Measurements from ENCODE around the gene RTN4R.

Gene RTN4R

DNA sequence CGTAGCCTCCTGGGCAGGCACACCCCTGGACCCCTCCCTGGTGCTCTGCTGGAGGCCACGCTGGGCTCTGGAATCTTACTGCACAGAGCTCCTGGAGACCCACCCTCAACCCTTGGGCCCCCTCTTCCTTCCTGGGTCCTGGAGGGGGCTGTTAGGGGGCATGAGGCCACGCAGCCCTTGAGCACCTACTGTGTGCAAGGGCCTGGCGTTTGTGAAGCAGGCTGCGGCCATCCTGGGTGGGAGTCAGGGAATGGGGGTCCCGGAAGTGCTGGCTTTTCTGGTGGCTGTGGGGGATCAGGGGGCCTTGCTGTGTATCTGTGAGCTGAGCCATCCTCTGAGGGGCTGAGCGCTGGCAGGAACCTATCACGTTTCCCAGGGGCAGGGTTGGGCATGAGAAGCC is 76.3 kb downstream of the RTN4R start:
- TF ChIP-seq, protein P1, sequence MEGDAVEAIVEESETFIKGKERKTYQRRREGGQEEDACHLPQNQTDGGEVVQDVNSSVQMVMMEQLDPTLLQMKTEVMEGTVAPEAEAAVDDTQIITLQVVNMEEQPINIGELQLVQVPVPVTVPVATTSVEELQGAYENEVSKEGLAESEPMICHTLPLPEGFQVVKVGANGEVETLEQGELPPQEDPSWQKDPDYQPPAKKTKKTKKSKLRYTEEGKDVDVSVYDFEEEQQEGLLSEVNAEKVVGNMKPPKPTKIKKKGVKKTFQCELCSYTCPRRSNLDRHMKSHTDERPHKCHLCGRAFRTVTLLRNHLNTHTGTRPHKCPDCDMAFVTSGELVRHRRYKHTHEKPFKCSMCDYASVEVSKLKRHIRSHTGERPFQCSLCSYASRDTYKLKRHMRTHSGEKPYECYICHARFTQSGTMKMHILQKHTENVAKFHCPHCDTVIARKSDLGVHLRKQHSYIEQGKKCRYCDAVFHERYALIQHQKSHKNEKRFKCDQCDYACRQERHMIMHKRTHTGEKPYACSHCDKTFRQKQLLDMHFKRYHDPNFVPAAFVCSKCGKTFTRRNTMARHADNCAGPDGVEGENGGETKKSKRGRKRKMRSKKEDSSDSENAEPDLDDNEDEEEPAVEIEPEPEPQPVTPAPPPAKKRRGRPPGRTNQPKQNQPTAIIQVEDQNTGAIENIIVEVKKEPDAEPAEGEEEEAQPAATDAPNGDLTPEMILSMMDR (IDR thresholded peaks at IDR 0.05; ENCODE audit: extremely low read depth, insufficient read depth, missing control alignments) = no peak
- DNase-seq (ENCODE audit: low spot score) = no peak
- in situ Hi-C loops (cut with MboI; ENCODE audit: low pct_unique_long_range_greater_than_20kb, low sequenced_read_pairs, unreplicated experiment) = no loop called here

Data from GM13977 (cell line).